Activated effector memory CD4-positive, alpha-beta T cell treated with Interleukin-2 at 50 U/mL for 16 hours (primary cell): ENCODE measurements around the gene MORN5.

Experiments used
- DNase-seq: peaks from one replicate; pipeline ENCODE4 v3.0.0-alpha.2; 2020

The MORN5 gene

DNA sequence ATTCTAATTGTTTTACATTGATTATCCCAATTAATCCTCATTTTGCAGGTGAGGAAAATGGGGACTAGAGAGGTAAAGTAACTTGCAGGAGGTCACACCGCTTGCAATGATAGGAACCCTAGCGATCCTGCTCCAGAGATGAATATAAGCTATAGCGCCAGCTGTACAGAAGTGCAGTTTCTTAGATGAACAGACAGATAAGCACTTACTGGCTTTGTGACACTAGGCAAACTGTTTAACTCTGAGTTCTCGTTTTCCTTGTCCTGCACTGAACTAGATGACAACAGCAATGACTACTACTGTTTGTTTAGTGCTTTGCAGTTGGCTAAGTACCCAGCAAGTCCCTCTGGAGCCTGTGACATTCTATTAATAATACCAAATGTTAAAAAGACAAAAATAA, 57.9 kb downstream of the MORN5 start:
- DNase-seq: no peak

DNA sequence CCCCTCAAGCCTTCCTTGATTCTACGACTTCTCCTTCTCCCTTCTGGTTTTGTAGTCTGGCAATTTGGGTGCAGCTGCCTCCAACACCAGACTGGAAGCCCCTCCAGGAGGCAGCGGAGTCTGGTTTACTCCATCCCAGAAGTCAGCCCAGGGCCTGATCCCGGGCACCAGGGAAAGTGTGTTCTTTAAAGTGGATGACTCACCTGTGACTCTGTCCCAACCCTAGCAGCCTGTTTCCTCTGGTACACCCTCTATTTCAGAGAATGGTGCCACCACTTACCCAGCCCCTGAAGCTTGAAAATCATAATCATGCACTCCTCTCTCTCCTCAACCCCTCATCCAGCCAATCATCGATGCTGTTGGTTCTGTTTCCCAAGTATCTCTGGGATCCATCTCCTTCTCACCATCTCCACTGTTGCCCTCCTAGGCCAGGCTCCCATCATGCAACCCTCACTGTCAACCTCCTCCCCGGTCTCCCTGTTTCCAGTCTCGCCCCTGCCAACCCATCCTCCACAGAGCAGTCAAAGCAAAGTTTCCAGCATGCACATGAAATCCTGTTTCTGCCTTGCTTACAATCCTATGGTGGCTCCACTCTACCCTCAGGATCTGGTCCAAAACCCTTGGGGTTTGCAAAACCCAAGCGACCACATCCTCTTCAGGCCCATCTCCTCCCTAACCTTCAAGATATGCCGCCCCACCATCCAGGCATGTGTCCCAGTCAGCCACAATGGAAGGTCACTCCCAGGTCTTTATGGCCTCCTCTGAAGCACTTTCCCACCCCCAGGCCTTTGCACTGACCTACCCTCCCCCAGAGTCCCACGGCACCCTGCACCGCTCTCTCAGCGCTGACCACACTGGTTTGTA, 58.6 kb downstream of the MORN5 start:
- DNase-seq: no peak

- no peak for DNase-seq
Measured at GRCh38 chr9:122218935-122219855, 59.5 kb downstream of the MORN5 start.

GRCh38 chr9:122219856-122220672, 60.4 kb downstream of the MORN5 start:
- DNase-seq: no peak

DNA sequence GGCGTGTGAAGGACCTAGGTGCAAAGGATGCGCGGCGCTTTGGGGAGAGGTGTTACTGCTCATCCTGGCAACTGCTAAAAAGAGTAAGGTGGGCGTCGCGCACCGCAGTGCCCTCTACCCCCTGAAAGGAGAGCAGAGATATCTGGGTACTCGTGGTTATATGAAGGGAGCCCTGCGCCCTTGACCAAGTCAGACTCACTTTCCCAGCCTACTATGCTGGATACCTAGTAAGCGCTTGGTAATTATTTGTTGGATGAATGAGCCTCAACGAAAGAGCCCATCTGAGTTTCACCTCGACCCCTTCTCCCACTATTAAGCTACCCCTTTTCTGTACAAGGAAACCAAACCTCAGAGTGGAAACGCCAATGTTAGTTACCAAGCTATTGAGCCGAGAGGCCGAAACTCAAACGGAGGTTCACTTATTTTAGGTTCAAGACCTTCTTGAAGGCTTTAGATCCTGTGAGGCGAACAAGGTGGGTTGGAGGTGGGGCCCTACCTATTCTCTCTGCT, 61.0 kb downstream of the MORN5 start:
- DNase-seq: no peak

GRCh38 chr9:122221183-122221811, 61.6 kb downstream of the MORN5 start:
- no peak for DNase-seq

DNA sequence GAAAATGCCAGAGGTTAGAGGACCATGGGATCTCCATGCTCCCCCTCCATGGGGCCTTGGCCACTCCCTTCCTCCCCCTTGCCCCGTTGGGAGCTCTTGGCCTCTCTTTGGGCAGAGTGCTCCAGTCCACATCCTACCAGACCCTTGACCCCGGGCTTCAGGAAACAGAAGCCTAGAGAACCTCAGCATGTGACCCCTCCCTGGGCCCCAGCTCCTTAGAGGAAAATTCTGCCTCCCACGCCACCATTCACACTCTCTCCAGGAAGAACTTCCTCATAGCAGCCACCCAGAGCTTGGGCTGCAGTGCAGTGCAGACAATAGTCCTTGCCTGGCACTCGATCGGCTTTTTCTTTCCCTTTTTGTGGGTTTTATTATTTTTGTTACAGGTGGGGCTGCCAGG, 63.1 kb downstream of the MORN5 start:
- DNase-seq: no peak

DNA sequence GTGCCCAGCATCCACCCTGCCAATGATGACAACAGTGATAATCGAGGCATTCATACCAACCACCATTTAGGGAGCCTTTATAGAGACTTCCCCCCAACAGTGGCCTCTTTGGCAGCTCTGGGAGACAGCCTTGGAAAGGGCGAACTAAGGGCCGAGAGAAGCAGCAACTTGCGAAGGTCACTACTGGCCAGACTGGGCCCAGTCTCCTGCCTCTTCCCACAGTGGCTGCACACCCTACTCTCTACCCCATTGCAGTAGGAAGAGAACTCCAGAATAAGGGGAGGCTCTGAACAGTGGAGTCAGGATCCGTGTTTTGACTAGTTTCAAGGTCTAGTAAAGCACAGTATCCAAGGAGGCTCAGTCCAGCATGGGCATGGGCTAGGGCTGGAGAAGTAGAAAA, 63.7 kb downstream of the MORN5 start:
- no peak for DNase-seq

GRCh38 chr9:122225312-122226141, 65.8 kb downstream of the MORN5 start:
- DNase-seq: no peak

DNA sequence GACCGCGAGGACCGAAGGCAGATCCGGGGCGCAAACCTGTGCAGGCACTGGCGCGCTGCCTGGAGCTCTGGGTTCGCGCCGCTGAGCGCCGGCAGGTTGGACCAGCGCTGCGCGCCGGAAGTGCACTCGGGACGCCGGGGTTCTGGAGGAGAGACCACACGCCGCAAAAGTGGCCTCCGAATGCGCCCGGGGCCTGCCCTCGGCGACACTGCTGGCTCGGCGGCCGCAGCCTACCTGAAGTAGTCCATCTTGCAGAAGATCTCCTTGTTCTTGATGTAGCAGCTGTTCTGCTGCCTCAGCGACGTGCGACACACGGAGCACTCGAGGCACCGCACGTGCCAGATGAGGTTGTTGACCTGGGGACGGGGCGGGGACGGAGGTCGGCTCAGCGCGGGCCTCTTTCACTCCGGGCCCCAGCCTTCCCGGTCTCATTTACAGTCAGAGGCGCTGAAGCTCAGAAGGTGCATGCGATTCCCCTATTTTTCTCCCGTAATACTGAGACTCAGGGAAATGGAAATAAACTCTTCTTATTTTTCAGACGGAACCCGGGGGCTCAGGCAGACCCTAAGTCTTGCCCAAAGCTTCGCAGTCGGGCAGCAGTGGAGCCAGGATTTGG, 66.5 kb downstream of the MORN5 start:
- DNase-seq: no peak

GRCh38 chr9:122226758-122227574, 67.3 kb downstream of the MORN5 start:
- DNase-seq: no peak

GRCh38 chr9:122227575-122227900, 67.8 kb downstream of the MORN5 start:
- no peak for DNase-seq

DNA sequence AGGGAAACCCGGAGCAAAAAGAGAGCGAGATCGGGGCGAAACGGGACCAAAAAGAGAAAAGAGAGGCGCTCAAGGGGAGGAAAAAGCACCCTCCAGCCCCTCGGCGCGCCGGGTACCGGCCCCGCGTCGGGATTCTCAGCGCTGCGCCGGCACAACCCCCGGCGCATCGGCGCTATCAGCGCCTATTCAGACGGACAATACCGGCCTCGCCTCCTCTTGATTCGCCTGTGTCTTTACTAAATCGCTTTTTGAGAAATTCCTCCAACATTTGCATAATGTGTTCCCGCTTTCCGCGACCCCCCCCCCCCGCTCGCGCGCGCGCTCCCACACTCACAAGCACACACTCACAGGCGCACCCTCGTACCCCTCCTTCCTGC, 68.5 kb downstream of the MORN5 start:
- no peak for DNase-seq

GRCh38 chr9:122228568-122229484, 69.1 kb downstream of the MORN5 start, which contains the start of gene LHX6:
TSS of gene LHX6 (minus strand) at chr9:122228957. CDS start at chr9:122228740, 217 bp downstream.
- no peak for DNase-seq

DNA sequence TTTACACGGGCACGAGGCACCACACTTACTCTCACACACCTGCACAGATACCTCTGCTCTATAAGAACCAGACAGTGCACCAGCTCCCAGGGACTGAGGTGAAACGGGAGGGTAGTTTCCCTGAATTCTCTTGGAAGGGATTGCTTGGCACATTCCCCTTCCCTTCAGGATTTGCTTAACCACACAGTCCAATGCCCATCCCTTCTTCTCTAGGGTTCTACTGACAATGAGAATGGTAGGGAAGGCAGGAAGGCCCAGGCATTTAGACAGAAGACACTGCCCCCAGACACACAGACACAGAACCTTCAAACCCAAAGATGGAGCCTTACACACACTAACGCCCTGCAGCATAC, 69.8 kb downstream of the MORN5 start:
- no peak for DNase-seq

DNA sequence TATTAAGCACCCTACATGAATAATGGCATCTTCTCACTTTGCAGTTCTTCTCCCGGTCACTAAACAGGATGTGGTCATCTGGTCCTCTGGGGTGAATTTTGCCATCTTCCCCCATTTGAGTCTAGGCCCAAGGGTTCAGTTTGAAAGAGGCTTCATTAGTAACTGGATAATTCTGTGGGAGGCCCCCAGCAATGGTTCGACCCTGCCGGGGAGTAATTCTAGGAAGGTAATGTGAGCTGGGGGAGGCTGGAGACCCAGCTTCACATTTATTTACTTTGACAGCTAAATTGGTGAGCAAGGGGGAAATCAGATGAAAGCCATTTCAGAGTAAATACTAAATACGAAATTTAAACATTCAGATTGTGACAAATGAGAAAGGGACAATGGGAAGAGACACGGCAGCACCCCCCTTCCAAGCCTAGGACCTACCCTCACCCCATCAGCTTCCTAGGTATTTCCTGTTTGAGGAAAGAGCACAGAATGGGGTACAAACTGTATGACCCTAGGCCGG, 73.1 kb downstream of the MORN5 start:
- DNase-seq: no peak

- DNase-seq: no peak
Measured at GRCh38 chr9:122234022-122234748, 74.5 kb downstream of the MORN5 start.

GRCh38 chr9:122236681-122237080, 77.0 kb downstream of the MORN5 start:
- no peak for DNase-seq
